T-helper 9 cell (primary cell): ENCODE results near the gene GPC3.

Source experiments
- DNase-seq: peaks from one replicate; pipeline ENCODE4 v3.0.0-alpha.2; 2020

Gene GPC3

GRCh38 chrX:133674726-133675470 is 310.5 kb downstream of the GPC3 start:
- no peak for DNase-seq

DNA sequence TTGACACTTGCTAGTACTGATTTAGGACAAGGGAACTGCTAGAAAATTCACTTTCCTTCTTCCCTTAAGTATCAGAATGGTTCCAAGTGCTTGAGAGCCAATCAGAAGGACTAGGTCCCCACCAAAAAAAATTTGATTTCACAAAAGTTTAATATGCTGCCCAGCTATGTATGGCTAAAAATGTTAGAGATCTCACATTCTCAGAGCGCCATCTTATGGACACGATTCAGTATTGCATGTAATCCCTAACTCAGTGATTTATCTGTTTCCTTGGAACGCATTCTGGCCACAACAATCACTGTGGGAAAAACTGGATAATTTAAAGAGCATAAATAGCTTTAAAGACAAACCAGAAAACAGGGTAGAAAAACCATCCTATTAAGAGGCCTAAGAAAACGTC is 315.0 kb downstream of the GPC3 start:
- DNase-seq = no peak

GRCh38 chrX:133669214-133669613 is 316.2 kb downstream of the GPC3 start:
- no peak for DNase-seq

GRCh38 chrX:133668225-133668931 is 317.0 kb downstream of the GPC3 start:
- no peak for DNase-seq

GRCh38 chrX:133666256-133666655 is 319.1 kb downstream of the GPC3 start:
- no peak for DNase-seq

- DNase-seq = no peak
Observed at GRCh38 chrX:133661962-133662839, 323.2 kb downstream of the GPC3 start.

DNA sequence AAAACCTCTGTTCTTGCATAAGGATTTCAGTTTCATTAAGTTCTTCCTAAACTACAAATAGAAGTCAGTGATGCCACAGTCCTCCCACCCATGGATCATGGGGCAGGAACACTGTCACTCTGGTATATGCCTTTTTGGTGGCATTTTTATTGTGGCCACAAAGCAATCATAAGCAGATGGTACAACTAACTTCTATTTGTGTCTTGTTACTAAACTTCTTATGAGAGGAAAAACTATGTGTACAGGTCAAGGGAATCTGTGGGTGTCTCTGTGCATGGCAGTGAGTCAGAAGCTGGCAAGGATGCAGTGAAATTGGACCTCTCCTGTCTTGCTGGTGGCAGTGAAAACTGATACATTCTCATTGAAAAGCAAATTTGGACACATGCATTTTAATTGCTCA is 325.1 kb downstream of the GPC3 start:
- DNase-seq = no peak

GRCh38 chrX:133658293-133658911 is 327.0 kb downstream of the GPC3 start:
- no peak for DNase-seq

- DNase-seq = no peak
Observed at GRCh38 chrX:133655275-133656265, 329.8 kb downstream of the GPC3 start.

GRCh38 chrX:133654811-133655210 is 330.6 kb downstream of the GPC3 start:
- DNase-seq = no peak

GRCh38 chrX:133653358-133653757 is 332.0 kb downstream of the GPC3 start:
- DNase-seq = no peak

- DNase-seq = no peak
Observed at GRCh38 chrX:133652185-133652584, 333.2 kb downstream of the GPC3 start.

DNA sequence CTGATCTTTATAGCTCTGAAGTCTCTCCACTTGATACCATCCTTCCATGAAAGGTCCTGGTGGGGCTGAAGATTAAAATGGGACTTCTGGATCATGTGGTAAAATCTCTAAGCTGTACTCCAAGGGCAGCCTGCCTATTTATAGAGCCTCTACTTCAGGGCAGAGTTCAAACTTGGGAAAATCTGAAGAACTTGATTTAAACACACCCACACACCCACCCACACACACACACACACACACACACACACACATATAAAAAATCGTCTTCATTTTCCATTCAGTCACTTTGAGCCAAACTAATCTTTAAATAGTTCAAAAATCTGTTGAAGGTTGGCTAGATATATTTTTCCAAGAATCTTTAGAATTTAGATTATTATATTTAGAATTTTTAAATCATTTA is 335.2 kb downstream of the GPC3 start:
- no peak for DNase-seq

GRCh38 chrX:133649651-133650050 is 335.7 kb downstream of the GPC3 start:
- DNase-seq = no peak

DNA sequence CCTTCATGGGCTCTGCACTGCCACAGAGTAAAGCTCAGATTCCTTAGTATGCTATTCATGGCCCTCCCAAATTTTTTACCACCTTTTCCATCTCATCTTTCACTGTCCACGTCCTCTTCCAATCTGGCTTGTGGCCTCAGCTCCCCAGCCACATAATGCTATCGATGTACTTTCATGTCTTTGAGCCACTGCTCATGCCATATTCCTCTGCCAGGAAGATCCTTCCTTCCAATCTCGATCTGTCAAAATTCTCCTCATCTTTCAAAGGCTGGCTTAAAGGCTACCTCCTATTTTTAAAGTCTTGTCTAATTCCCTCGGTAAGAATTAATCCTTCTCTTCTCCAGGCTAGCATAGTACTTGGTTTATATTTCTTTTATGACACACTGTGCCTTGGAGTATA is 336.8 kb downstream of the GPC3 start:
- no peak for DNase-seq

DNA sequence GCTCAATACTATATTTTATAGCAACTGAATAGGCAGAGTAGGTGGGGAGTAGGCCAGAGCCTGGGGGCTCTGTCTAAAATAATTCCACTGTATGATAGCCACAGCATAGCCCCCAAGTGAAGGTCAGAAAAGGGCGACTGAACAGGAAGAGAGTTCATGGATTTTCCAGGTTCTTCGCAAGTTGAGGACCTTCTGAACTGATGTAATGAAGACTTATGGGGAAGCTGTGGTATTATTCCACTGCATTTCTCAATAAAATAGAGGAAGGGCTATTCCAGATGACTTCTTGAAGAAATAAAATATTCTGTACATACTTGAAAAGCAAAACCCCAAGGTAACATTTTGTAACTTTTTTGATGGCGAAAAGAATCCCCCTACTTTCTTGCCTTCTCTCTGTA is 338.7 kb downstream of the GPC3 start:
- no peak for DNase-seq

- DNase-seq = no peak
Observed at GRCh38 chrX:133645977-133646718, 339.2 kb downstream of the GPC3 start.

DNA sequence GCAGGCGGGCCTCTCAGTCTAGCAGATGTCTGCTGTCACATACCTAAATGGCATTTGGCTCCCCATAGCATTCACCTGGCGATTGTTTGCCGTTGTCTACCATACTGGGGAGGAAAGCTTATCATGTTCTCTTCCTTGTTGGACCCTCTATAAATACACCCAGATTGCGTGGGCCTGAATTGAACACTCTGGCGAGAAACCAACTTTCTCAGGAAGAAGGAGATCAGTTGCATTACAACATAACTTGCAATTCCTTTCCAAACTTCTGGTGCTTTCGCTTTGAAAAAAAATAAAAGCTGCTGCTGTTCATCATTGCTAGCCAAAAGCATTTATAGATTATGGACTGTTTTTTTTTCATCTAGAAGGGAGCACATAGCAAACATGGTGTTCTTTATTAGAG is 340.1 kb downstream of the GPC3 start:
- DNase-seq = no peak

DNA sequence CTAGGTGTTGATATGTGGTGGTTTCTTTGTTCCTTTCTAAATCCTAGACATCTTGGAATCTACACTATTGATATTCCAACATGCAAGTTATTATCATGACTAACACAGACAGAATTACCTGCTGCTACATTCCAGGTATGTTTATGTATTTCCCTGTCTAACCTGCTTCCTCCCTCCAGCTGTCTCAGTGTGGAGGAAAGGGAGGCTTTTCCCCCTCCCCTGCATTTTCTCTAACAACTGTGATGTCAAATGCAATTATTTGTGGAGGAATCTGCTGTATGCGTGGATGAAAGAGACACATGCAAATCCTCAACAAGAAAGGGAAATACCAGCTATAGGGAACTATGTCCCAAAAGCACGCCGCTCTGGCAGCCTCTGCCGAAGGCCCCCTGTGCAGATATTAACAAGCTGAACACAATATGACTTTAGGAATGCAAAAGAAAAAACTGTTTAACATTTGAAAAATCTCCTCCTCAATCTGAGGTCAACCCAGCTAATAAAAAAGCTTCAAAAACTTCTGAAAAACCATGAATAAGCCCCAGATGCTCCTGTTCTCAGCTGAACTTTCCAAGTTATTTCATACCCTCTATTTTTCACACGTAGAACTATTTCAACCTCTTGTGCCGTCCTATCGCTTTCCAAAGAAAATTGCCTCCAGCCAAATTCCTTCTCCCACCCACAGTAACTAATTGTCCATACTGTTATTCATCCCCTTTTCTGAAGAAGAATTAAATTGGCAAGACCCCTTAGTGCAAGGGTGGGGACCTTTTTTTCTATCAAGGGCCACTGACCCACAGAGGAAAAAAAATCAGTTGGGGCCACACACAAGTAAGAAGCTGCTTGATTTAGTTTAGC is 345.0 kb downstream of the GPC3 start:
- no peak for DNase-seq

DNA sequence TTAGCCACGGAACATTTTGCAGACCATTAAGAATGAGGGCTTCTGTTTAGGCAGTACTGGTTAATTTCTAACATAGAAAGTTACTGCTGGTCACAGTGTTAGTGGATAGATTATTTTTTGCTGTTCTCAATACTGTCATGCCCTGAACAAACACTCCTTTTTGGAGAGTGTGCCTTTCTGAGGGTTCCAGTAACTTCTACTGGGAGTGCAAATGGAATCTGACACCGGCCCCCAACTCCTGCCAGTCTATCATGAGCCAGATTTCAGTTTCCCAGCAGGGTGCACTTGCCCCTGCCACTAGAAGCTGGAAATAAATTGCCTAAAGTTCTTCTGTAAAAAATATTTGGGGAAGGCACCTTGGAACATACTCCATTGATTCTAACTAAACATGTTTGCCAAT is 345.7 kb downstream of the GPC3 start:
- no peak for DNase-seq
